K562 (cell line): ENCODE results near the gene UBASH3B. TPM values are rescaled to one million over a fixed set of nuclear protein-coding genes. Genes with fewer than 3 reads are reported as not detected.

Source experiments
- ATAC-seq: fragments of 200-7000 bp; cut with Tn5 transposase; 3 replicates; pipeline ENCODE4 v1.9.1; 2020; ENCODE audit warnings: moderate library complexity
- BruUV-seq: library from RNA; stranded (reverse); fragments of 400-500 nt; replicated peaks from 2 replicates; lab custom pipeline; 2021; lab: Mats Ljungman, UMichigan
- CTCF ChIA-PET: fragments of 300-600 bp; formaldehyde crosslinking; extraction: SDS; loops from one replicate; lab custom pipeline; 2021; ENCODE audit warnings: low intra/inter-chr PET ratio; lab: Yijun Ruan, JAX
- POLR2A ChIA-PET: fragments of 300-600, 350-650 bp; sonication (Branson Sonifier 250); formaldehyde crosslinking; extraction: SDS; loops from one replicate; lab custom pipeline; 2021; ENCODE audit warnings: antibody characterized with exemption, inconsistent platforms; lab: Yijun Ruan, JAX
- DNase-seq, 4 experiments: peaks; one replicate each; pipeline versions ENCODE4 v3.0.0 to v3.0.0-alpha.2; 2011 to 2018; ENCODE audit warnings: low spot score in 3 of 4, mixed read lengths in 3 of 4; ENCODE audit errors: extremely low read depth in 1 of 4
- FAIRE-seq: peaks from 2 replicates; lab custom pipeline; 2011; peaks lifted over from hg19 to GRCh38; lab: Jason Lieb, UNC
- H2AFZ ChIP-seq: 2 replicates; pipeline ENCODE4 v1.6.0; 2011; ENCODE audit warnings: low read depth, low read length, control low read depth, inconsistent platforms
- H3K27ac ChIP-seq: fragments of 200-600 bp; 3 replicates; pipeline ENCODE4 v1.8.0; 2011; ENCODE audit warnings: low read depth, mild to moderate bottlenecking, control low read depth, inconsistent platforms, low read length, moderate library complexity, mixed read lengths; ENCODE audit errors: extremely low read depth
- H3K27me3 ChIP-seq, 2 experiments: fragments of 300-600 bp in 1 of 2; 2 replicates in 1 of 2; 3 replicates in 1 of 2; pipeline versions ENCODE4 v1.6.0 to v1.8.0; 2011; ENCODE audit warnings: inconsistent platforms in 2 of 2, low read length in 2 of 2, mild to moderate bottlenecking in 1 of 2, mixed read lengths in 1 of 2, moderate library complexity in 1 of 2; ENCODE audit not compliant: control insufficient read depth in 2 of 2, insufficient read depth in 2 of 2
- H3K36me3 ChIP-seq: fragments of 300-600 bp; 3 replicates; pipeline ENCODE4 v1.8.0; 2011; ENCODE audit warnings: mild to moderate bottlenecking, low read length, inconsistent platforms; ENCODE audit not compliant: control insufficient read depth, insufficient read depth
- H3K4me1 ChIP-seq, 2 experiments: fragments of 200-600 bp in 1 of 2; replicated peaks in 1 of 2; 2 replicates in 1 of 2; 3 replicates in 1 of 2; pipeline versions ENCODE4 v1.5.1 to v1.8.0; 2011; ENCODE audit warnings: inconsistent platforms in 2 of 2, low read length in 2 of 2, mild to moderate bottlenecking in 1 of 2, mixed read lengths in 1 of 2, moderate library complexity in 1 of 2; ENCODE audit not compliant: control insufficient read depth in 2 of 2, insufficient read depth in 2 of 2
- H3K4me2 ChIP-seq: 2 replicates; pipeline ENCODE4 v1.6.1; 2011; ENCODE audit warnings: low read length, control low read depth, inconsistent platforms, mixed read lengths; ENCODE audit not compliant: insufficient read depth
- H3K4me3 ChIP-seq: fragments of 200-600 bp; sonication (generic), shearing (Covaris generic); 2 replicates; pipeline ENCODE4 v1.5.1; 2016; ENCODE audit warnings: control low read depth, inconsistent platforms
- H3K79me2 ChIP-seq: fragments of 200-600 bp; 3 replicates; pipeline ENCODE4 v1.8.0; 2011; ENCODE audit warnings: low read length, inconsistent platforms; ENCODE audit not compliant: control insufficient read depth, insufficient read depth
- H3K9ac ChIP-seq, 2 experiments: 2 replicates each; pipeline versions ENCODE4 v1.6.0 to v1.6.1; 2011; ENCODE audit warnings: low read depth in 2 of 2, low read length in 2 of 2, control low read depth in 1 of 2, inconsistent platforms in 1 of 2, mild to moderate bottlenecking in 1 of 2, mixed read lengths in 1 of 2; ENCODE audit not compliant: insufficient read depth in 1 of 2
- H3K9me1 ChIP-seq: one replicate; pipeline ENCODE4 v1.6.0; 2011; ENCODE audit warnings: inconsistent platforms, mild to moderate bottlenecking, low read length, moderate library complexity; ENCODE audit not compliant: control insufficient read depth, insufficient read depth
- H3K9me3 ChIP-seq: replicated peaks from 2 replicates; pipeline ENCODE4 v1.5.1; 2011; ENCODE audit warnings: low read depth, low read length, inconsistent platforms; ENCODE audit not compliant: control insufficient read depth, insufficient read depth
- H4K20me1 ChIP-seq: replicated peaks from 2 replicates; pipeline ENCODE4 v1.6.1; 2011; ENCODE audit warnings: low read length, inconsistent platforms, mixed read lengths; ENCODE audit not compliant: control insufficient read depth, insufficient read depth
- CBFA2T2 ChIP-seq: fragments of 450-650 bp; conservative IDR thresholded peaks from 2 replicates; pipeline ENCODE4 v1.6.1; 2017; ENCODE audit warnings: mild to moderate bottlenecking
- FOXP1 ChIP-seq: sonication (generic); formaldehyde crosslinking; IDR thresholded peaks from 2 replicates; pipeline ENCODE4 v1.8.0; 2022; ENCODE audit warnings: mild to moderate bottlenecking, missing genetic modification reagents
- GTF2E2 ChIP-seq: fragments of 200-800 bp; sonication (Bioruptor generic); IDR thresholded peaks from 2 replicates; pipeline ENCODE4 v1.6.1; 2016; ENCODE audit warnings: missing genetic modification characterization, missing compliant biosample characterization
- MTA1 ChIP-seq: fragments of 450-650 bp; IDR thresholded peaks from 2 replicates; pipeline ENCODE4 v1.6.1; 2017; ENCODE audit warnings: borderline replicate concordance
- NR0B1 ChIP-seq: fragments of 450-650 bp; IDR thresholded peaks from one replicate; pipeline ENCODE4 v1.6.1; 2018; ENCODE audit warnings: mild to moderate bottlenecking, moderate library complexity; ENCODE audit not compliant: partially characterized antibody
- NR1H2 ChIP-seq: sonication (generic); formaldehyde crosslinking; IDR thresholded peaks from 2 replicates; pipeline ENCODE4 v1.4.0; 2020; ENCODE audit warnings: mild to moderate bottlenecking, missing genetic modification reagents
- POU5F1 ChIP-seq: fragments of 150-350 bp; IDR thresholded peaks from 2 replicates; pipeline ENCODE4 v1.6.1; 2014; ENCODE audit warnings: borderline replicate concordance, low read length, low read depth, mild to moderate bottlenecking; ENCODE audit not compliant: partially characterized antibody
- RBBP5 ChIP-seq: fragments of 200-600 bp; sonication (generic); IDR thresholded peaks from 2 replicates; pipeline ENCODE4 v1.6.1; 2012; ENCODE audit warnings: borderline replicate concordance, mild to moderate bottlenecking, low read length, control low read depth, inconsistent platforms; ENCODE audit not compliant: insufficient read depth, poor library complexity, severe bottlenecking
- RERE ChIP-seq: sonication (generic); formaldehyde crosslinking; IDR thresholded peaks from 2 replicates; pipeline ENCODE4 v1.8.0; 2023; ENCODE audit warnings: missing genetic modification reagents, mild to moderate bottlenecking, borderline replicate concordance
- SETDB1 ChIP-seq: IDR thresholded peaks from one replicate; pipeline ENCODE4 v1.6.1; 2012; ENCODE audit warnings: low read length, control low read depth, inconsistent platforms
- SNAPC5 ChIP-seq: fragments of 250-450 bp; sonication (Bioruptor Pico); IDR thresholded peaks from 2 replicates; pipeline ENCODE4 v1.8.0; 2021; ENCODE audit warnings: moderate library complexity, mild to moderate bottlenecking, inconsistent platforms
- ZBTB2 ChIP-seq: fragments of 450-650 bp; IDR thresholded peaks from 2 replicates; pipeline ENCODE4 v1.6.1; 2016; ENCODE audit warnings: antibody characterized with exemption
- ZNF444 ChIP-seq: fragments of 250-450 bp; sonication (Bioruptor Pico); IDR thresholded peaks from 2 replicates; pipeline ENCODE4 v1.4.0; 2020; ENCODE audit warnings: mild to moderate bottlenecking, moderate library complexity
- WGBS: fragments of 100-300 bp; shearing (Covaris generic); methylation state at CpG from one replicate; pipeline ENCODE4 v1.1.6; 2016; ENCODE audit warnings: low coverage, mixed read lengths; ENCODE audit not compliant: insufficient coverage; ENCODE audit errors: missing lambda C conversion rate; 5-methylcytosine and 5-hydroxymethylcytosine counted together
- in situ Hi-C: fragments of 300-500 bp; cut with MboI; formaldehyde crosslinking; loops from 4 replicates; pipeline ENCODE4 v1.15.0; 2018; ENCODE audit warnings: inconsistent platforms, mixed read lengths
- intact Hi-C: fragments of 100-400 bp; cut with micrococcal nuclease; formaldehyde crosslinking; loops from 2 replicates; pipeline ENCODE4 v1.14.2; 2022
- polyA plus RNA-seq, 8 experiments: library from polyadenylated mRNA; depleted of rRNA in 4 of 8; stranded (reverse) in 5 of 8; unstranded in 3 of 8; fragments of >200 nt; fragmentation: Nextera tagmentation in 2 of 8; fragmentation: Illumina TruSeq in 1 of 8; extraction: Ambion mirVana in 2 of 8; extraction: Trizol in 1 of 8; gene quantifications; 2 replicates each; pipeline versions ENCODE4 v1.2.1 to v1.2.3, GENCODE V29; 2011 to 2014; ENCODE audit warnings: inconsistent platforms in 1 of 8, missing spikeins in 1 of 8
- total RNA-seq, 7 experiments: library from RNA; depleted of rRNA in 6 of 7; stranded (reverse); fragments of >200 nt in 6 of 7; fragmentation: Illumina TruSeq in 2 of 7; extraction: Trizol in 2 of 7; gene quantifications; 2 replicates each; pipeline versions ENCODE4 v1.2.1 to v1.2.3, GENCODE V29; 2011 to 2021; ENCODE audit warnings: low replicate concordance in 1 of 7

UBASH3B gene
- total and polyA plus RNA-seq, 9 of the 15 experiments (the other 6 are each of a cell fraction or from before 2014, with no cell fraction given) = 0.01 to 0.31 (median 0.08) TPM; not detected in 2

GRCh38 chr11:122852074-122852795 lies 196.7 kb downstream of the UBASH3B start:
- POLR2A ChIA-PET = interaction anchor here (1.0 kb wide), 1 partner anchor 10 kb away, joined by 3 read pairs; no protein-coding TSS in a partner anchor
- intact Hi-C loops (loop anchor here (5.0 kb wide), 1 partner anchor 55 kb away; no protein-coding TSS in a partner anchor), in situ Hi-C loops (no loop called here)
- H3K4me2 ChIP-seq = no peak overlapping the region
- H3K27ac ChIP-seq = no peak overlapping the region
- H3K9me3 ChIP-seq = no peaks in the 10 kb centered on the region
- no peaks in the 10 kb centered on the region for H3K79me2 ChIP-seq
- no peaks in the 10 kb centered on the region; a peak in 2 of 5 replicates for H3K27me3 ChIP-seq
- no peak overlapping the region for H2AFZ ChIP-seq
- 10% methylated on average over 9 of the region's 10 CpGs for whole genome bisulfite sequencing
- no peak overlapping the region for H3K4me3 ChIP-seq
- H4K20me1 ChIP-seq = no peaks in the 10 kb centered on the region; the same call in 1 of the 2 replicates
- CTCF ChIA-PET = no interaction called here
- no peak overlapping the region for H3K9ac ChIP-seq
- no peaks in the 10 kb centered on the region for H3K9me1 ChIP-seq
- DNase-seq (no peak), FAIRE-seq (no peak), ATAC-seq (no peak)
- no peaks in the 10 kb centered on the region; a peak in 1 of 5 replicates for H3K4me1 ChIP-seq
- H3K36me3 ChIP-seq = no peaks in the 10 kb centered on the region
- no TSS peak for BruUV-seq
- TF ChIP-seq POU5F1 = no peak
- TF ChIP-seq FOXP1 (CRISPR knock-in tag) = no peak
- no peak for TF ChIP-seq GTF2E2
- no peak for TF ChIP-seq ZBTB2
- no peak for TF ChIP-seq SNAPC5 (CRISPR knock-in tag)
- TF ChIP-seq NR0B1 = no peak
- no peak for TF ChIP-seq NR1H2 (CRISPR knock-in tag)
- TF ChIP-seq MTA1 = no peak
- TF ChIP-seq RERE (CRISPR knock-in tag) = no peak
- TF ChIP-seq ZNF444 = no peak
- no peak for TF ChIP-seq SETDB1
- TF ChIP-seq CBFA2T2 = no peak
- no peak for TF ChIP-seq RBBP5
